ENCODE data around the gene ARID4A.

DNA sequence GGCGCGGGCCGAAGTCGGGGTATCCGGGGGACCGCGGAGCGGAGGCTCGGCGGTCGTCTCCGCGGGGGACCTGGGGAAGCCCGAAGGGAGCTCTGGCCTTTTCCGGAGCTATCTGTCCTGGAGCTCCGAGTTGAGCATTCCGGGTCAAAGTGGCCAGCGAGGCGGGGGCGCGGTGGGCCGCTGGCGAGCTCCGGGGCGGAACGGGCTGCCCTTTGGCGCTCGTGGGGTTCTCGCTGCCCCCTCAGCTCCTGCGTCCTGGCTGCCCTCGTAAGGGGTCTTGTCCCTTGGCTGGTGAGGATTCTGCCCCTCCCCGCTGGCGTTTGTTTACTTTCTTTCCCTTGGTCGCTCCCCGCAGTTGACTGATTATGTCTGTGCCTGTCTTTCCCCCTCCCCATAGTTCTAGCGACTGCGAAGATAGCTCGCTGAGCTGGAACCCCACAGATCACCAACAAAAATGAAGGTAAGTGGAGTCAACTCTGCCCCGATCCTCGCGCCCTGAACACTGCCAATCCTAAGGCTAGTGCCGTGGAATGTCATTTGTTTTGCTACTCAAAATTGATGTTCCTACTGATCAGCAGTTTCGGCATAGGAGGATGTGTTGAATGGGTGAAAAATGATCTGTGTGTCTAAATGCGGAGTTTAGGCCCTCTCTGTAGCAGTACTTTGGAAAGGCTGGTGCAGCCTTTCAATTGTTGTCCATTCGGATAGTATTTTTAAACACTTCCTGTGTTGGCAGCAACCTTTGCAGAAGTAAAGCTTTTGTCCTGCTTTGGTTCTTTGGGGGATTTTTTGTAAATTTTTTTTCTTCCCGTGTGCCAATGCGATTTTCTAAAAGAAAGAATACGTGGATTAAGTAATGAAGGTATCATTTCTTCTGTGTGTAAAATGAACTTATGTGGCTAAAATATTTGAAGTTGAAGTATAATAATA is 1.3 kb downstream of the ARID4A start:
- TF ChIP-seq, protein P1, sequence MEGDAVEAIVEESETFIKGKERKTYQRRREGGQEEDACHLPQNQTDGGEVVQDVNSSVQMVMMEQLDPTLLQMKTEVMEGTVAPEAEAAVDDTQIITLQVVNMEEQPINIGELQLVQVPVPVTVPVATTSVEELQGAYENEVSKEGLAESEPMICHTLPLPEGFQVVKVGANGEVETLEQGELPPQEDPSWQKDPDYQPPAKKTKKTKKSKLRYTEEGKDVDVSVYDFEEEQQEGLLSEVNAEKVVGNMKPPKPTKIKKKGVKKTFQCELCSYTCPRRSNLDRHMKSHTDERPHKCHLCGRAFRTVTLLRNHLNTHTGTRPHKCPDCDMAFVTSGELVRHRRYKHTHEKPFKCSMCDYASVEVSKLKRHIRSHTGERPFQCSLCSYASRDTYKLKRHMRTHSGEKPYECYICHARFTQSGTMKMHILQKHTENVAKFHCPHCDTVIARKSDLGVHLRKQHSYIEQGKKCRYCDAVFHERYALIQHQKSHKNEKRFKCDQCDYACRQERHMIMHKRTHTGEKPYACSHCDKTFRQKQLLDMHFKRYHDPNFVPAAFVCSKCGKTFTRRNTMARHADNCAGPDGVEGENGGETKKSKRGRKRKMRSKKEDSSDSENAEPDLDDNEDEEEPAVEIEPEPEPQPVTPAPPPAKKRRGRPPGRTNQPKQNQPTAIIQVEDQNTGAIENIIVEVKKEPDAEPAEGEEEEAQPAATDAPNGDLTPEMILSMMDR (IDR thresholded peaks at IDR 0.05) = no peak
- TF ChIP-seq POLR2A (IDR thresholded peaks at IDR 0.05; ENCODE audit: low read length) (no peak), FOXS1 (CRISPR knock-in tag; IDR thresholded peaks at IDR 0.05) (no peak), KDM5A (IDR thresholded peaks at IDR 0.05) (no peak), RCOR1 (IDR thresholded peaks at IDR 0.05; ENCODE audit: low read depth, low read length) (no peak), ZNF302 (CRISPR knock-in tag; IDR thresholded peaks at IDR 0.05) (no peak), RAD21 (conservative IDR thresholded peaks at IDR 0.05 in 1 of 2, IDR thresholded peaks at IDR 0.05 in 1 of 2) (no peak)
- TF ChIP-seq, protein P2, sequence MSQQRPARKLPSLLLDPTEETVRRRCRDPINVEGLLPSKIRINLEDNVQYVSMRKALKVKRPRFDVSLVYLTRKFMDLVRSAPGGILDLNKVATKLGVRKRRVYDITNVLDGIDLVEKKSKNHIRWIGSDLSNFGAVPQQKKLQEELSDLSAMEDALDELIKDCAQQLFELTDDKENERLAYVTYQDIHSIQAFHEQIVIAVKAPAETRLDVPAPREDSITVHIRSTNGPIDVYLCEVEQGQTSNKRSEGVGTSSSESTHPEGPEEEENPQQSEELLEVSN (IDR thresholded peaks at IDR 0.05; ENCODE audit: borderline replicate concordance, low read depth) = no peak
- TF ChIP-seq, protein P3, sequence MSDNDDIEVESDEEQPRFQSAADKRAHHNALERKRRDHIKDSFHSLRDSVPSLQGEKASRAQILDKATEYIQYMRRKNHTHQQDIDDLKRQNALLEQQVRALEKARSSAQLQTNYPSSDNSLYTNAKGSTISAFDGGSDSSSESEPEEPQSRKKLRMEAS (IDR thresholded peaks at IDR 0.05) = no peak
